HepG2 (cell line): ENCODE measurements around the gene CALY. TPM values are rescaled to one million over a fixed set of nuclear protein-coding genes. Genes with fewer than 3 reads are reported as not detected.

Experiments used
- AGO1 ChIP-seq: fragments of 200-400 bp; formaldehyde crosslinking; IDR thresholded peaks from 2 replicates; pipeline ENCODE4 v1.6.1; 2017; ENCODE audit warnings: mild to moderate bottlenecking, low read depth, low read length, moderate library complexity; ENCODE audit not compliant: poor library complexity, severe bottlenecking
- ARHGAP35 ChIP-seq: sonication (generic); formaldehyde crosslinking; IDR thresholded peaks from 2 replicates; pipeline ENCODE4 v1.9.0; 2022; ENCODE audit warnings: mild to moderate bottlenecking, inconsistent platforms, moderate library complexity, missing genetic modification reagents, borderline replicate concordance
- ETV5 ChIP-seq: IDR thresholded peaks from 2 replicates; pipeline ENCODE4 v1.6.1; 2018; ENCODE audit warnings: missing biosample characterization, missing genetic modification reagents, inconsistent platforms, borderline replicate concordance
- GATAD2A ChIP-seq: IDR thresholded peaks from 2 replicates; pipeline ENCODE4 v1.6.1; 2016
- HIVEP1 ChIP-seq: sonication (generic); formaldehyde crosslinking; IDR thresholded peaks from 2 replicates; pipeline ENCODE4 v1.4.0; 2020; ENCODE audit warnings: mild to moderate bottlenecking, missing genetic modification reagents
- IRX3 ChIP-seq: sonication (generic); formaldehyde crosslinking; IDR thresholded peaks from 2 replicates; pipeline ENCODE4 v1.8.1; 2023; ENCODE audit warnings: mild to moderate bottlenecking, low read depth, missing genetic modification reagents, borderline replicate concordance
- KDM2A ChIP-seq: sonication (generic); formaldehyde crosslinking; IDR thresholded peaks from 2 replicates; pipeline ENCODE4 v1.4.0; 2020; ENCODE audit warnings: low read depth, missing genetic modification reagents, borderline replicate concordance
- KLF15 ChIP-seq: sonication (generic); formaldehyde crosslinking; IDR thresholded peaks from 2 replicates; pipeline ENCODE4 v1.8.1; 2023; ENCODE audit warnings: borderline replicate concordance, mild to moderate bottlenecking, inconsistent platforms, missing genetic modification reagents, mixed read lengths
- MTF2 ChIP-seq: sonication (generic); formaldehyde crosslinking; IDR thresholded peaks from 2 replicates; pipeline ENCODE4 v1.5.0; 2020; ENCODE audit warnings: missing genetic modification reagents, borderline replicate concordance
- NAIF1 ChIP-seq: sonication (generic); formaldehyde crosslinking; IDR thresholded peaks from 2 replicates; pipeline ENCODE4 v1.5.0; 2020; ENCODE audit warnings: mild to moderate bottlenecking, missing genetic modification reagents, borderline replicate concordance
- NR0B2 ChIP-seq: sonication (generic); formaldehyde crosslinking; IDR thresholded peaks from 2 replicates; pipeline ENCODE4 v1.4.0; 2020; ENCODE audit warnings: mild to moderate bottlenecking, missing genetic modification reagents
- SATB2 ChIP-seq: sonication (generic); formaldehyde crosslinking; IDR thresholded peaks from 2 replicates; pipeline ENCODE4 v1.5.0; 2020; ENCODE audit warnings: missing genetic modification reagents
- SMAD9 ChIP-seq: sonication (generic); formaldehyde crosslinking; IDR thresholded peaks from 2 replicates; pipeline ENCODE4 v1.5.1; 2020; ENCODE audit warnings: mild to moderate bottlenecking, missing genetic modification reagents
- TBL1XR1 ChIP-seq: fragments of 150-350 bp; IDR thresholded peaks from 2 replicates; pipeline ENCODE4 v1.6.1; 2014; ENCODE audit warnings: borderline replicate concordance, low read length; ENCODE audit not compliant: partially characterized antibody
- TEAD3 ChIP-seq: optimal IDR thresholded peaks from 2 replicates; pipeline ENCODE3; 2016; ENCODE audit warnings: borderline replicate concordance
- ZNF557 ChIP-seq: sonication (generic); formaldehyde crosslinking; IDR thresholded peaks from 2 replicates; pipeline ENCODE4 v1.4.0; 2020; ENCODE audit warnings: missing genetic modification reagents
- ZNF616 ChIP-seq: sonication (generic); formaldehyde crosslinking; IDR thresholded peaks from 2 replicates; pipeline ENCODE4 v1.5.0; 2020; ENCODE audit warnings: low read depth, mild to moderate bottlenecking, missing genetic modification reagents
- polyA plus RNA-seq, 8 experiments: library from polyadenylated mRNA; depleted of rRNA in 3 of 8; stranded (reverse) in 7 of 8; unstranded in 1 of 8; fragments of >200 nt; fragmentation: Illumina TruSeq in 4 of 8; extraction: Trizol in 4 of 8; gene quantifications; 2 replicates each; pipeline versions ENCODE4 v1.2.1 to v1.2.3, GENCODE V29; 2011 to 2016; ENCODE audit warnings: low read depth in 4 of 8, missing spikeins in 1 of 8, mixed read lengths in 1 of 8; ENCODE audit not compliant: insufficient read depth in 1 of 8
- total RNA-seq, 5 experiments: library from RNA; depleted of rRNA; stranded (reverse); fragments of >200 nt; fragmentation: Illumina TruSeq; extraction: Trizol; gene quantifications; 2 replicates each; pipeline ENCODE4 v1.2.3, GENCODE V29; 2016; ENCODE audit warnings: low read depth in 1 of 5
- TF ChIP-seq, protein P1 (sequence below): sonication (generic); formaldehyde crosslinking; IDR thresholded peaks from 2 replicates; pipeline ENCODE4 v1.8.1; 2022; ENCODE audit warnings: low read depth, mild to moderate bottlenecking, missing genetic modification reagents
- TF ChIP-seq, protein P2 (sequence below): sonication (generic); formaldehyde crosslinking; conservative IDR thresholded peaks from 2 replicates; pipeline ENCODE4 v1.8.0; 2022; ENCODE audit warnings: mild to moderate bottlenecking, moderate library complexity, missing genetic modification reagents
- TF ChIP-seq, protein P3 (sequence below): sonication (generic); formaldehyde crosslinking; IDR thresholded peaks from 2 replicates; pipeline ENCODE4 v1.4.0; 2020; ENCODE audit warnings: missing genetic modification reagents
- TF ChIP-seq, protein P4 (sequence below): IDR thresholded peaks from 2 replicates; pipeline ENCODE4 v1.6.1; 2018; ENCODE audit warnings: missing genetic modification reagents

CALY gene
- total and polyA plus RNA-seq, 2 of the 13 experiments (the other 11 are each of a cell fraction or from before 2014, with no cell fraction given): 0.08 TPM; not detected in 1

DNA sequence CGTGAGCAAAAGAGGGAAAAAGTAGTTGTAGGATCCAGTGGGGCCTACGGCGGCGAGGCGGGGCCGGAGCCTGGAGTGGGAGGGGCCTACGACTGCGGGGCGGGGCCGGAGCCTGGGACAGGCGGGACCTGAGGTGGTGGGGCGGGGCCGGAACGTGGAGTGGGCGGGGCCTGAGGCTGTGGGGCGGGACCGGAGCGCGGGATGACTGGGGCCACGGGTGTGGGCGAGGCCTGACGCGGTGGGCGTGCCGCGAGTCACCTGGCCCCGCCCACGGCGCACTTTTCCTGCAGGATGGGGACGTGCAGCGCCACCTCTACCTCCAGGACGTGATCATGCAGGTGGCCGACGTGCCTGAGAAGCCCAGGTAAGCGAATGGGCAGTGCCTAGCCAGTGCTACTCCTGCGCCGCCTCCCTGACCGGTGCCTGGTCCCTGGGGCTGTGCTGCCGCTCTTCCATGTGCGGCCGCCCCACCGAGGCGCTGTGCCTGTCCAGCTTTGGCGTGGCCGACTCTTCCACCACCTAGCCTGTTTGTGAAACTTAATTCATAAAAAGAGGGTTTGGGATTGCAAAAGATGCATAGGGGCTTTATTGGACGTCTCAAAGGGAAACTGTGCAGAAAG lies 27.5 kb downstream of the CALY start (continued):
- TF ChIP-seq, protein P1, sequence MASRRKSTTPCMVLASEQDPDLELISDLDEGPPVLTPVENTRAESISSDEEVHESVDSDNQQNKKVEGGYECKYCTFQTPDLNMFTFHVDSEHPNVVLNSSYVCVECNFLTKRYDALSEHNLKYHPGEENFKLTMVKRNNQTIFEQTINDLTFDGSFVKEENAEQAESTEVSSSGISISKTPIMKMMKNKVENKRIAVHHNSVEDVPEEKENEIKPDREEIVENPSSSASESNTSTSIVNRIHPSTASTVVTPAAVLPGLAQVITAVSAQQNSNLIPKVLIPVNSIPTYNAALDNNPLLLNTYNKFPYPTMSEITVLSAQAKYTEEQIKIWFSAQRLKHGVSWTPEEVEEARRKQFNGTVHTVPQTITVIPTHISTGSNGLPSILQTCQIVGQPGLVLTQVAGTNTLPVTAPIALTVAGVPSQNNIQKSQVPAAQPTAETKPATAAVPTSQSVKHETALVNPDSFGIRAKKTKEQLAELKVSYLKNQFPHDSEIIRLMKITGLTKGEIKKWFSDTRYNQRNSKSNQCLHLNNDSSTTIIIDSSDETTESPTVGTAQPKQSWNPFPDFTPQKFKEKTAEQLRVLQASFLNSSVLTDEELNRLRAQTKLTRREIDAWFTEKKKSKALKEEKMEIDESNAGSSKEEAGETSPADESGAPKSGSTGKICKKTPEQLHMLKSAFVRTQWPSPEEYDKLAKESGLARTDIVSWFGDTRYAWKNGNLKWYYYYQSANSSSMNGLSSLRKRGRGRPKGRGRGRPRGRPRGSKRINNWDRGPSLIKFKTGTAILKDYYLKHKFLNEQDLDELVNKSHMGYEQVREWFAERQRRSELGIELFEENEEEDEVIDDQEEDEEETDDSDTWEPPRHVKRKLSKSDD (CRISPR knock-in tag): 0 out of 2 replicates have a peak, but pooled peaks have one; percentile 62
- TF ChIP-seq HIVEP1 (CRISPR knock-in tag) (0 out of 2 replicates have a peak, but pooled peaks have one; percentile 24), KDM2A (CRISPR knock-in tag) (0 out of 2 replicates have a peak, but pooled peaks have one; percentile 3), IRX3 (CRISPR knock-in tag) (no peak), GATAD2A (CRISPR knock-in tag) (no peak), ETV5 (no peak), ARHGAP35 (no peak), SATB2 (CRISPR knock-in tag) (no peak), ZNF616 (CRISPR knock-in tag) (no peak), MTF2 (CRISPR knock-in tag) (no peak), NAIF1 (no peak), TEAD3 (CRISPR knock-in tag) (peak; percentile 51), ZNF557 (CRISPR knock-in tag) (no peak), KLF15 (no peak), NR0B2 (CRISPR knock-in tag) (no peak), TBL1XR1 (no peak), SMAD9 (CRISPR knock-in tag) (no peak), AGO1 (no peak)
- TF ChIP-seq, protein P2, sequence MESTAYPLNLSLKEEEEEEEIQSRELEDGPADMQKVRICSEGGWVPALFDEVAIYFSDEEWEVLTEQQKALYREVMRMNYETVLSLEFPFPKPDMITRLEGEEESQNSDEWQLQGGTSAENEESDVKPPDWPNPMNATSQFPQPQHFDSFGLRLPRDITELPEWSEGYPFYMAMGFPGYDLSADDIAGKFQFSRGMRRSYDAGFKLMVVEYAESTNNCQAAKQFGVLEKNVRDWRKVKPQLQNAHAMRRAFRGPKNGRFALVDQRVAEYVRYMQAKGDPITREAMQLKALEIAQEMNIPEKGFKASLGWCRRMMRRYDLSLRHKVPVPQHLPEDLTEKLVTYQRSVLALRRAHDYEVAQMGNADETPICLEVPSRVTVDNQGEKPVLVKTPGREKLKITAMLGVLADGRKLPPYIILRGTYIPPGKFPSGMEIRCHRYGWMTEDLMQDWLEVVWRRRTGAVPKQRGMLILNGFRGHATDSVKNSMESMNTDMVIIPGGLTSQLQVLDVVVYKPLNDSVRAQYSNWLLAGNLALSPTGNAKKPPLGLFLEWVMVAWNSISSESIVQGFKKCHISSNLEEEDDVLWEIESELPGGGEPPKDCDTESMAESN (CRISPR knock-in tag): peak; percentile 52; the same call in 1 of the 2 replicates
- TF ChIP-seq, protein P3, sequence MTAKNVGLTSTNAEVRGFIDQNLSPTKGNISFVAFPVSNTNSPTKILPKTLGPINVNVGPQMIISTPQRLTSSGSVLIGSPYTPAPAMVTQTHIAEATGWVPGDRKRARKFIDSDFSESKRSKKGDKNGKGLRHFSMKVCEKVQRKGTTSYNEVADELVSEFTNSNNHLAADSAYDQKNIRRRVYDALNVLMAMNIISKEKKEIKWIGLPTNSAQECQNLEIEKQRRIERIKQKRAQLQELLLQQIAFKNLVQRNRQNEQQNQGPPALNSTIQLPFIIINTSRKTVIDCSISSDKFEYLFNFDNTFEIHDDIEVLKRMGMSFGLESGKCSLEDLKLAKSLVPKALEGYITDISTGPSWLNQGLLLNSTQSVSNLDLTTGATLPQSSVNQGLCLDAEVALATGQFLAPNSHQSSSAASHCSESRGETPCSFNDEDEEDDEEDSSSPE: no peak
- TF ChIP-seq, protein P4, sequence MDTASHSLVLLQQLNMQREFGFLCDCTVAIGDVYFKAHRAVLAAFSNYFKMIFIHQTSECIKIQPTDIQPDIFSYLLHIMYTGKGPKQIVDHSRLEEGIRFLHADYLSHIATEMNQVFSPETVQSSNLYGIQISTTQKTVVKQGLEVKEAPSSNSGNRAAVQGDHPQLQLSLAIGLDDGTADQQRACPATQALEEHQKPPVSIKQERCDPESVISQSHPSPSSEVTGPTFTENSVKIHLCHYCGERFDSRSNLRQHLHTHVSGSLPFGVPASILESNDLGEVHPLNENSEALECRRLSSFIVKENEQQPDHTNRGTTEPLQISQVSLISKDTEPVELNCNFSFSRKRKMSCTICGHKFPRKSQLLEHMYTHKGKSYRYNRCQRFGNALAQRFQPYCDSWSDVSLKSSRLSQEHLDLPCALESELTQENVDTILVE: no peak
